Loucy (cell line): Measurements from ENCODE around the gene CUX1.

ENCODE experiments used
- H2AFZ ChIP-seq: fragments of 200-600 bp; sonication (generic); 2 replicates; pipeline ENCODE4 v1.6.0; 2016; ENCODE audit warnings: antibody characterized with exemption, mild to moderate bottlenecking, low read length, moderate library complexity
- H3F3A ChIP-seq: fragments of 200-600 bp; 2 replicates; pipeline ENCODE4 v1.6.0; 2016; ENCODE audit warnings: antibody characterized with exemption, low read depth, mild to moderate bottlenecking
- H3K27me3 ChIP-seq: fragments of 200-600 bp; sonication (generic); 2 replicates; pipeline ENCODE4 v1.6.1; 2014; ENCODE audit warnings: low read length, mild to moderate bottlenecking; ENCODE audit not compliant: insufficient read depth, poor library complexity, severe bottlenecking
- H3K36me3 ChIP-seq: fragments of 200-600 bp; sonication (generic); 2 replicates; pipeline ENCODE4 v1.6.1; 2016; ENCODE audit warnings: low read length; ENCODE audit not compliant: insufficient read depth
- H3K4me1 ChIP-seq: fragments of 200-600 bp; sonication (generic); 2 replicates; pipeline ENCODE4 v1.5.1; 2014; ENCODE audit warnings: low read length, mild to moderate bottlenecking; ENCODE audit not compliant: insufficient read depth, poor library complexity, severe bottlenecking
- H3K4me2 ChIP-seq: fragments of 200-600 bp; sonication (generic); 2 replicates; pipeline ENCODE4 v1.6.0; 2014; ENCODE audit warnings: antibody characterized with exemption, low read length, low read depth, mild to moderate bottlenecking; ENCODE audit not compliant: poor library complexity, severe bottlenecking
- H3K4me3 ChIP-seq: fragments of 200-600 bp; sonication (generic); 2 replicates; pipeline ENCODE4 v1.5.1; 2014; ENCODE audit warnings: low read length, mild to moderate bottlenecking, mixed read lengths; ENCODE audit not compliant: poor library complexity, severe bottlenecking
- H3K79me2 ChIP-seq: fragments of 200-600 bp; sonication (generic); 2 replicates; pipeline ENCODE4 v1.6.1; 2014; ENCODE audit warnings: low read length; ENCODE audit not compliant: insufficient read depth
- H3K9ac ChIP-seq: fragments of 200-600 bp; sonication (generic); 2 replicates; pipeline ENCODE4 v1.6.0; 2014; ENCODE audit warnings: mild to moderate bottlenecking, low read depth, low read length, moderate library complexity; ENCODE audit not compliant: poor library complexity, severe bottlenecking
- H3K9me2 ChIP-seq: fragments of 200-600 bp; sonication (generic); replicated peaks from 2 replicates; pipeline ENCODE4 v1.6.1; 2016; ENCODE audit warnings: low read depth, low read length, mixed read lengths
- H3K9me3 ChIP-seq: fragments of 200-600 bp; sonication (generic); 2 replicates; pipeline ENCODE4 v1.6.1; 2014; ENCODE audit warnings: mild to moderate bottlenecking, antibody characterized with exemption, low read length, low read depth; ENCODE audit not compliant: insufficient read depth
- H4K20me1 ChIP-seq: fragments of 200-600 bp; sonication (generic); 2 replicates; pipeline ENCODE4 v1.6.0; 2014; ENCODE audit warnings: antibody characterized with exemption, low read length, mild to moderate bottlenecking; ENCODE audit not compliant: insufficient read depth, poor library complexity, severe bottlenecking
- CTCF ChIP-seq: fragments of 200-600 bp; sonication (generic); conservative IDR thresholded peaks from 2 replicates; pipeline ENCODE4 v1.5.1; 2014; ENCODE audit warnings: mild to moderate bottlenecking, antibody characterized with exemption, low read length
- EZH2phosphoT487 ChIP-seq: fragments of 200-600 bp; IDR thresholded peaks from 2 replicates; pipeline ENCODE4 v1.6.1; 2018; ENCODE audit warnings: antibody characterized with exemption, mild to moderate bottlenecking, moderate library complexity, borderline replicate concordance

CUX1 gene

DNA sequence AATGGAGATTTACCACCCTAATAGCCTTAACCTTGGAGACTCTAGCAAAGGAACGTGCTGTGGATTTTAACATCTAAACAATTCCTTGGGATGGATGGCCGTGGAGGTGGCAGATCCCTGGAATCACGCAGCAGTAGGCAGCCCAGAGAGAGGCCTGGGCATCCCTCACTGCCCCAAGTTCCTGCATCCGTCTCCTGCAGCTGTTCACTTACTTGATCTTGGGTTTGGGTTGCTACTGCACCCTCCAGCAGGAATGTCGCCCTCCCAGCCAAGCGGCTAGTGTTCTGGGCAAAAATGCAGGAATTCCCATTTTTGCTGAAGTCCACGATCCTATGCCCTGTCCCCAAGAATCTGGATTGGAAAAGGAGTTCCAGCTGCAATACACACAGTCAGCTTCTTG lies 302.5 kb downstream of the CUX1 start:
- TF ChIP-seq CTCF: no peak
- no peak for TF ChIP-seq EZH2phosphoT487
- peaks cover 50% of the 10 kb centered on the region; the same call in 1 of the 2 replicates for H3K36me3 ChIP-seq

DNA sequence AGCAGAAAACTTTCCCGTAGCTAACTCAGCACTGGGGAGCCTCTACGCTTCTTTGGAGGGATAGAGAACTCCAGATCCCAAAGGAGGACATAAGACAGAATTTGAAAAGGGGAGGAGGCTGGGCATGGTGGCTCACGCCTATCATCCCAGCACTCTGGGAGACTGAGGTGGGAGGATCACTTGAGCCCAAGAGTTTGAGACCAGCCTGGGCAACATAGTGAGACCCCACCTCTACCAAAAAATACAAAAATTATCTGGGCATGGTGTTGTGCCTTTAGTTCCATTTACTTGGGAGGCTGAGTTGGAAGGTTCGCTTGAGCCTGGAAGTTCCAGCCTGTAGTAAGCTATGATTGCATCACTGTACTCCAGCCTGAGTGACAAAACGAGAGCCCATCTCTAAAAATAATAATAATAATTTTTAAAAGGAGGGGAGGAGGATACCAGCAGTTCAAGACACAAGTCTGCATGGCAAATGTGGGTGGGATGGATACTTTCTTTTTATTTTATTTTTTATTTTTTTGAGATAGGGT lies 303.3 kb downstream of the CUX1 start:
- H3K9ac ChIP-seq: no peak overlapping the region
- H3K9me2 ChIP-seq: no peaks in the 10 kb centered on the region
- H3K9me3 ChIP-seq: no peaks in the 10 kb centered on the region
- no peak overlapping the region for H2AFZ ChIP-seq
- no peaks in the 10 kb centered on the region for H3K79me2 ChIP-seq
- no peak overlapping the region for H3K4me2 ChIP-seq
- H3K36me3 ChIP-seq: peaks cover 46% of the 10 kb centered on the region; the same call in 1 of the 2 replicates
- no peaks in the 10 kb centered on the region for H4K20me1 ChIP-seq
- TF ChIP-seq CTCF (no peak), EZH2phosphoT487 (no peak)
- H3F3A ChIP-seq: no peaks in the 10 kb centered on the region
- no peaks in the 10 kb centered on the region for H3K27me3 ChIP-seq
- H3K4me3 ChIP-seq: no peak overlapping the region
- H3K4me1 ChIP-seq: peaks cover 13% of the 10 kb centered on the region

More for the DNA sequence above, 302.5 kb downstream of the CUX1 start:
- H3K4me1 ChIP-seq: peaks cover 13% of the 10 kb centered on the region
- no peaks in the 10 kb centered on the region for H3K79me2 ChIP-seq
- no peak overlapping the region for H3K4me2 ChIP-seq
- no peak overlapping the region for H2AFZ ChIP-seq
- H3K4me3 ChIP-seq: no peak overlapping the region
- H3K9ac ChIP-seq: no peak overlapping the region
- H3F3A ChIP-seq: no peaks in the 10 kb centered on the region
- no peaks in the 10 kb centered on the region for H3K9me3 ChIP-seq
- H3K9me2 ChIP-seq: no peaks in the 10 kb centered on the region
- H3K27me3 ChIP-seq: no peaks in the 10 kb centered on the region
- H4K20me1 ChIP-seq: no peaks in the 10 kb centered on the region

- Histone ChIP-seq H3F3A (no peaks in the 10 kb centered on the region), H3K36me3 (peaks cover 42% of the 10 kb centered on the region; the same call in 1 of the 2 replicates), H3K9me3 (no peaks in the 10 kb centered on the region), H3K4me1 (peaks cover 13% of the 10 kb centered on the region), H3K27me3 (no peaks in the 10 kb centered on the region), H3K79me2 (no peaks in the 10 kb centered on the region), H3K4me3 (peak overlapping the region; percentile 15), H2AFZ (no peak overlapping the region), H3K9ac (peak overlapping the region; percentile 62), H3K9me2 (no peaks in the 10 kb centered on the region), H4K20me1 (no peaks in the 10 kb centered on the region), H3K4me2 (peak overlapping the region; percentile 60)
- TF ChIP-seq CTCF: no peak
- no peak for TF ChIP-seq EZH2phosphoT487
Observed at GRCh38 chr7:102122026-102122425, 304.6 kb downstream of the CUX1 start.
